GM12865 (cell line): ENCODE results near the gene KRT20.

Experiments used
- DNase-seq: peaks from one replicate; pipeline ENCODE4 v3.0.0; 2010; ENCODE audit warnings: low read depth
- H3K4me3 ChIP-seq: 2 replicates; pipeline ENCODE4 v1.5.1; 2011; ENCODE audit warnings: mild to moderate bottlenecking, low read depth, low read length, control low read depth
- CTCF ChIP-seq: IDR thresholded peaks from 2 replicates; pipeline ENCODE4 v1.5.1; 2011; ENCODE audit warnings: low read length, control low read depth, low read depth, inconsistent platforms; ENCODE audit not compliant: insufficient read depth; ENCODE audit errors: missing control alignments

Gene KRT20

GRCh38 chr17:40916366-40916765, 31.3 kb upstream of the KRT20 start:
- DNase-seq = no peak
- no peak for TF ChIP-seq CTCF
- no peak overlapping the region for H3K4me3 ChIP-seq

GRCh38 chr17:40915721-40916256, 30.7 kb upstream of the KRT20 start:
- no peak for TF ChIP-seq CTCF
- DNase-seq = peak; percentile 58
- no peak overlapping the region for H3K4me3 ChIP-seq

- TF ChIP-seq CTCF = no peak
- no peak overlapping the region for H3K4me3 ChIP-seq
- peak; percentile 61 for DNase-seq
These were observed 30.2 kb upstream of the KRT20 start for GRCh38 chr17:40915199-40915661.

GRCh38 chr17:40914075-40914855, 29.2 kb upstream of the KRT20 start:
- no peak for DNase-seq
- TF ChIP-seq CTCF = no peak
- H3K4me3 ChIP-seq = no peak overlapping the region

GRCh38 chr17:40912486-40913210, 27.6 kb upstream of the KRT20 start:
- TF ChIP-seq CTCF = no peak
- H3K4me3 ChIP-seq = no peak overlapping the region
- no peak for DNase-seq

GRCh38 chr17:40910441-40910841, 25.4 kb upstream of the KRT20 start:
- no peak for DNase-seq
- no peak for TF ChIP-seq CTCF
- no peak overlapping the region for H3K4me3 ChIP-seq
